Ammon's horn (tissue), 1 donor: ENCODE results near the gene TBC1D26.
A peak's percentile ranks its signal among the peaks of the same experiment; 100 is the strongest.
"Not testable (repeated sequence)": the region's sequence is repeated elsewhere in the genome, so short reads cannot be mapped to it uniquely, and the experiment has no call there.

Experiments
- DNase-seq: peaks from one replicate; pipeline ENCODE4 v3.0.0-alpha.2; 2016; ENCODE audit warnings: low spot score

TBC1D26 gene

GRCh38 chr17:15744074-15744676, 12.1 kb downstream of the TBC1D26 start:
- DNase-seq, result no peak

GRCh38 chr17:15744885-15745284, 12.8 kb downstream of the TBC1D26 start:
- no peak for DNase-seq

DNA sequence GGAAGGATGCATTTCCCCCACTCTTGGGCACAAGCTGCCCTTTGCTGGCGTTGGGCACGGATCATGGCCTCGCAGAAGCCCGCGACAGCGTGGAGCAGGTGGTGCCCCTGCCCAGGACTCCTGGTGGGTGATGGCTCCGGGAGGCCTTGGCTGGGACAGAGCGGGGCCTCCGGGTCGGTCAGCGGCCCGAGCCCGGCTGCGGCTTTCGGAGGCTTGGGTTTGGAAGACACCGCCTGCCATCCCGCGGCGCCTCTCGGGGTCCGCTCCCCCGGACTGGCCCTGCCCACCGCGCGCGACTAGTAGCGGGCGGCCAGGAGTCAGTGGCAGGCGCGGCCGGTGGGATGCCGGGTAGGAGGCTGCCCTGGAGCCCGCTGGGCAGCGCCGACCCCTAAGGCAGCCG, 17.3 kb downstream of the TBC1D26 start:
- not testable (repeated sequence) for DNase-seq

GRCh38 chr17:15768865-15769533, 36.9 kb downstream of the TBC1D26 start:
- not testable (repeated sequence) for DNase-seq

DNA sequence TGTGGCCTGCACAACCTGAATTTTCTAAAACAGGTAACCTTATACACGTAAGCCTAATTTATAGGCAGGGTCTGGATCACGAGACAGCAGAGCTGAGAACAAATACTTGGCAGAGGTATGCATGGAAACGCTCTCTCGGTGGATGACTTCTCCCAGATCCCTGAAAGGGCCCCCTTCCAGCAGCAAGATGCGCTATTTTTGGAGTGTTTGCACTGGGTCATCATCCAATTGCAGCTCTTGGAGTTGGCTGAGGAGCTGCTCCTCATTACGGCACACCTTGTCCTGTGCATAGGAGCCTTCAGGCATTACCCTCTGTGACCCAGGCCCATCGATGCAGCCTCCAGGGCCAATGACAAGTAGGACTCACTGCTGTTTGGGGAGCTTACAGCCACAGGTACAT, 38.6 kb downstream of the TBC1D26 start:
- not testable (repeated sequence) for DNase-seq

- DNase-seq, result no peak
Measured at GRCh38 chr17:15776871-15777270, 44.8 kb downstream of the TBC1D26 start.

- no peak for DNase-seq
Measured at GRCh38 chr17:15777297-15777696, 45.2 kb downstream of the TBC1D26 start.

- no peak for DNase-seq
Measured at GRCh38 chr17:15777717-15778116, 45.6 kb downstream of the TBC1D26 start.

- no peak for DNase-seq
Measured at GRCh38 chr17:15779119-15779518, 47.0 kb downstream of the TBC1D26 start.

- DNase-seq, result no peak
Measured at GRCh38 chr17:15780188-15780587, 48.1 kb downstream of the TBC1D26 start.

- DNase-seq, result peak; percentile 10
Measured at GRCh38 chr17:15782866-15783265, 50.8 kb downstream of the TBC1D26 start.

DNA sequence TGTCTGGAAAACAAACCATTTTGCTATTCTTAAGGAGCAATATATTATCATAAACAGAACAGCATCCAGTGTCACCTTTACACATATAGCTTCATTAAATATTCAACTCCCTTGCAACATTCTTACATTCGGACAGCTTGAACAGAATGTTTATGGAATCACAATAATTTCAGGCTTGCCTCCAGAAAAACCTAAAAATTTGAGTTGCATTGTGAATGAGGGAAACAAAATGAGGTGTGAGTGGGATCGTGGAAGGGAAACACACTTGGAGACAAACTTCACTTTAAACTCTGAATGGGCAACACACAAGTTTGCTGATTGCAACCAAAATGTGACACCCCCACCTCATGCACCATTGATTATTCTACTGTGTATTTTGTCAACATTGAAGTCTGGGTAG, 51.4 kb downstream of the TBC1D26 start:
- DNase-seq, result no peak

- DNase-seq, result not testable (repeated sequence)
Measured at GRCh38 chr17:15784351-15784750, 52.3 kb downstream of the TBC1D26 start.

- DNase-seq, result not testable (repeated sequence)
Measured at GRCh38 chr17:15787363-15788075, 55.4 kb downstream of the TBC1D26 start.

DNA sequence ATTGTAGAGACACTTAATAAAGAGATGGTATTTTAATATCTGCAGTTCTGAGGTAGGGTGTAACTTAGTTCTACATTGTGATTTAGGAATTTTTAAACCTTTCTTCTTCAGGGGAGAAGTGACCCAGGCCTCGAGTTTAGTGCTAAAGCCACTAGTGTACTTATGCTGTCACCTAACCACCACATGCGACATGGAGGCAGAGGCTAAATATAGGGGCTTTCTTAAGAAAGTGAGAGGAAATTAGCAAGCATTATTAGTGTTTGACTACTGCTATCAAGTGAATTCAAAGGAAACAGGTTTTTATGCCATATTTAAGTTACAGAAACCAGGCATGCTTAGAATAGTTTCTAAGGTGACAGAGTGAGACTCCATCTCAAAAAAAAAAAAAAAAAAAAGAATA, 56.3 kb downstream of the TBC1D26 start:
- DNase-seq, result not testable (repeated sequence)
